H9 (cell line): ENCODE results near the gene IGF2BP2. TPM values are rescaled to one million over a fixed set of nuclear protein-coding genes. Genes with fewer than 3 reads are reported as not detected.

Source experiments
- DNase-seq: peaks from one replicate; pipeline ENCODE4 v3.0.0-alpha.2; 2017
- H2AFZ ChIP-seq: one replicate; pipeline ENCODE4 v1.6.1; 2013; ENCODE audit warnings: mild to moderate bottlenecking, low read length, control low read depth, moderate library complexity
- H2AK5ac ChIP-seq: 2 replicates; pipeline ENCODE4 v1.6.1; 2013; ENCODE audit warnings: low read length, control low read depth, mixed read lengths; ENCODE audit not compliant: insufficient read length
- H2BK120ac ChIP-seq: one replicate; pipeline ENCODE4 v1.6.1; 2013; ENCODE audit warnings: low read depth, mild to moderate bottlenecking, low read length, control low read depth, inconsistent platforms; ENCODE audit not compliant: poor library complexity, severe bottlenecking
- H2BK12ac ChIP-seq: 2 replicates; pipeline ENCODE4 v1.6.1; 2013; ENCODE audit warnings: low read length, control low read depth, mixed read lengths, low read depth; ENCODE audit not compliant: insufficient read length
- H2BK15ac ChIP-seq: 2 replicates; pipeline ENCODE4 v1.6.1; 2013; ENCODE audit warnings: low read depth, low read length, control low read depth
- H2BK20ac ChIP-seq: one replicate; pipeline ENCODE4 v1.6.1; 2013; ENCODE audit warnings: low read depth, mild to moderate bottlenecking, low read length, control low read depth, inconsistent platforms; ENCODE audit not compliant: poor library complexity, severe bottlenecking
- H2BK5ac ChIP-seq: 2 replicates; pipeline ENCODE4 v1.6.1; 2013; ENCODE audit warnings: low read length, control low read depth, mixed read lengths; ENCODE audit not compliant: insufficient read length
- H3K14ac ChIP-seq: 2 replicates; pipeline ENCODE4 v1.6.1; 2013; ENCODE audit warnings: low read length, control low read depth; ENCODE audit not compliant: insufficient read depth
- H3K18ac ChIP-seq: 2 replicates; pipeline ENCODE4 v1.6.1; 2013; ENCODE audit warnings: low read depth, mild to moderate bottlenecking, mixed read lengths, low read length, control low read depth; ENCODE audit not compliant: insufficient read length
- H3K23ac ChIP-seq: 2 replicates; pipeline ENCODE4 v1.6.1; 2013; ENCODE audit warnings: low read length, control low read depth, mixed read lengths, low read depth; ENCODE audit not compliant: insufficient read length
- H3K23me2 ChIP-seq: 2 replicates; pipeline ENCODE4 v1.6.1; 2013; ENCODE audit warnings: low read depth, mild to moderate bottlenecking, mixed read lengths, low read length, control low read depth; ENCODE audit not compliant: insufficient read length, poor library complexity, severe bottlenecking
- H3K27ac ChIP-seq: 2 replicates; pipeline ENCODE4 v1.5.1; 2013; ENCODE audit warnings: low read length, control low read depth, mixed read lengths, low read depth; ENCODE audit not compliant: insufficient read length
- H3K27me3 ChIP-seq: 2 replicates; pipeline ENCODE4 v1.6.1; 2013; ENCODE audit warnings: low read length, control low read depth, inconsistent platforms; ENCODE audit not compliant: insufficient read depth
- H3K4ac ChIP-seq: 2 replicates; pipeline ENCODE4 v1.6.1; 2013; ENCODE audit warnings: low read depth, mild to moderate bottlenecking, control low read depth, inconsistent platforms, low read length, moderate library complexity
- H3K4me1 ChIP-seq: 2 replicates; pipeline ENCODE4 v1.6.1; 2013; ENCODE audit warnings: low read length, control low read depth, inconsistent platforms; ENCODE audit not compliant: insufficient read depth
- H3K4me2 ChIP-seq: 2 replicates; pipeline ENCODE4 v1.6.1; 2013; ENCODE audit warnings: low read length, control low read depth, mixed read lengths; ENCODE audit not compliant: insufficient read length, insufficient read depth
- H3K56ac ChIP-seq: 2 replicates; pipeline ENCODE4 v1.6.1; 2013; ENCODE audit warnings: low read depth, mild to moderate bottlenecking, mixed read lengths, low read length, control low read depth; ENCODE audit not compliant: insufficient read length
- H3K79me1 ChIP-seq: 2 replicates; pipeline ENCODE4 v1.6.1; 2013; ENCODE audit warnings: low read depth, mild to moderate bottlenecking, moderate library complexity, low read length, control low read depth, inconsistent platforms; ENCODE audit not compliant: insufficient read depth, poor library complexity, severe bottlenecking
- H3K79me2 ChIP-seq: 2 replicates; pipeline ENCODE4 v1.6.1; 2013; ENCODE audit warnings: low read length, control low read depth, inconsistent platforms; ENCODE audit not compliant: insufficient read depth
- H3K9ac ChIP-seq: 2 replicates; pipeline ENCODE4 v1.6.1; 2013; ENCODE audit warnings: low read length, control low read depth, mixed read lengths; ENCODE audit not compliant: insufficient read length; ENCODE audit errors: extremely low read depth
- H3K9me3 ChIP-seq: one replicate; pipeline ENCODE4 v1.6.1; 2013; ENCODE audit warnings: low read depth, low read length, inconsistent platforms; ENCODE audit not compliant: control insufficient read depth
- H3T11ph ChIP-seq: one replicate; pipeline ENCODE4 v1.6.1; 2013; ENCODE audit warnings: mild to moderate bottlenecking, low read length, control low read depth, inconsistent platforms
- H4K20me1 ChIP-seq: one replicate; pipeline ENCODE4 v1.6.1; 2013; ENCODE audit not compliant: control insufficient read depth, insufficient read length, insufficient read depth
- H4K5ac ChIP-seq: 2 replicates; pipeline ENCODE4 v1.6.1; 2013; ENCODE audit warnings: low read depth, mild to moderate bottlenecking, mixed read lengths, low read length, control low read depth; ENCODE audit not compliant: insufficient read length
- H4K8ac ChIP-seq: replicated peaks from 2 replicates; pipeline ENCODE4 v1.6.1; 2013; ENCODE audit warnings: low read length, control low read depth, mixed read lengths, low read depth; ENCODE audit not compliant: insufficient read length
- H4K91ac ChIP-seq: 2 replicates; pipeline ENCODE4 v1.6.1; 2013; ENCODE audit warnings: low read depth, mild to moderate bottlenecking, moderate library complexity, mixed read lengths, low read length, control low read depth; ENCODE audit not compliant: insufficient read length
- H3K27ac Mint-ChIP-seq, 3 experiments: 2 replicates in 2 of 3; 3 replicates in 1 of 3; pipeline ENCODE4 v1.8.0; 2020 to 2021; ENCODE audit warnings: mixed read lengths in 3 of 3, mild to moderate bottlenecking in 1 of 3, moderate library complexity in 1 of 3
- H3K27me3 Mint-ChIP-seq: 2 replicates; pipeline ENCODE4 v1.8.0; 2021; ENCODE audit warnings: low read depth, mild to moderate bottlenecking, moderate library complexity, mixed read lengths
- H3K36me3 Mint-ChIP-seq, 3 experiments: 2 replicates in 2 of 3; 3 replicates in 1 of 3; pipeline ENCODE4 v1.8.0; 2020 to 2021; ENCODE audit warnings: low read depth in 3 of 3, mixed read lengths in 3 of 3; ENCODE audit not compliant: insufficient read depth in 1 of 3
- H3K4me1 Mint-ChIP-seq, 2 experiments: 2 replicates each; pipeline ENCODE4 v1.8.0; 2020; ENCODE audit warnings: mixed read lengths in 2 of 2
- H3K4me3 Mint-ChIP-seq, 2 experiments: 2 replicates in 1 of 2; 3 replicates in 1 of 2; pipeline ENCODE4 v1.8.0; 2020 to 2021; ENCODE audit warnings: mild to moderate bottlenecking in 2 of 2, mixed read lengths in 2 of 2, moderate library complexity in 1 of 2
- H3K9me3 Mint-ChIP-seq, 2 experiments: 2 replicates in 1 of 2; 3 replicates in 1 of 2; pipeline ENCODE4 v1.8.0; 2020; ENCODE audit warnings: mild to moderate bottlenecking in 2 of 2, mixed read lengths in 2 of 2, moderate library complexity in 1 of 2
- WGBS: extraction: QIAGEN DNeasy Blood & Tissue Kit; methylation state at CpG from one replicate; pipeline ENCODE4 v1.1.7; 2013; ENCODE audit warnings: missing lambda C conversion rate, low lambda C conversion rate, mixed read lengths; ENCODE audit not compliant: insufficient read length; ENCODE audit errors: extremely low coverage; 5-methylcytosine and 5-hydroxymethylcytosine counted together
- total RNA-seq: library from RNA; stranded (reverse); gene quantifications from 2 replicates; pipeline ENCODE4 v1.2.1, GENCODE V29; 2021
- TF ChIP-seq, protein P1 (sequence below): fragments of 200-600 bp; sonication (generic); conservative IDR thresholded peaks from 3 replicates; pipeline ENCODE4 v1.8.0; 2021; ENCODE audit warnings: antibody characterized with exemption, mild to moderate bottlenecking

Gene IGF2BP2
- total RNA-seq, 1 experiment from 2014 or later = 130 TPM

DNA sequence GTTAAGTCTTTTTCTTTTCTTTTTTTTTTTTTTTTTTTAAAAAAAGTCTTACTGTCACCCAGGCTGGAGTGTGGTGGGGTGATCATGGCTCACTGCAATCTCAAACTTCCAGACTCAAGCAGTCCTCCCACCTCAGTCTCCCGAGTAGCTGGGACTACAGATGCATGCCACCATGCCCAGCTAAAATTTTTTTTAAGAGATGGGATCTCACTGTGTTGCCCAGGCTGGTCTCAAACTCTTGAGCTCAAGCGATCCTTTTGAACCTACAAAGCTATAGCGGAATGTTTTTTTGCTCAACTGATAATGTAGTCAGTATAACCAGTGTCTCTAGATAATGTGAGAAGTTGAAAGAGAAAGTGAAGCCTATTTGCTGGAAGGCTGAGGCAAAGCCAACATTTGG lies 3.9 kb upstream of the IGF2BP2 start:
- Histone ChIP-seq H4K5ac (no peak overlapping the region), H3K79me2 (no peaks in the 10 kb centered on the region; the same call in 1 of the 2 replicates), H3T11ph (no peak overlapping the region), H2BK120ac (no peak overlapping the region), H4K20me1 (no peaks in the 10 kb centered on the region), H3K56ac (no peak overlapping the region), H3K4me2 (no peak overlapping the region), H2BK20ac (no peak overlapping the region), H3K9me3 (peaks cover 21% of the 10 kb centered on the region), H3K4ac (no peak overlapping the region), H3K27me3 (no peaks in the 10 kb centered on the region), H3K14ac (no peak overlapping the region), H3K18ac (no peak overlapping the region), H3K4me1 (peaks cover 4% of the 10 kb centered on the region; the same call in 1 of the 2 replicates), H2AK5ac (no peak overlapping the region), H3K23ac (no peak overlapping the region), H2BK12ac (no peak overlapping the region), H2BK5ac (no peak overlapping the region), H3K79me1 (no peaks in the 10 kb centered on the region), H4K91ac (no peak overlapping the region), H2AFZ (no peak overlapping the region), H3K23me2 (peaks cover 8% of the 10 kb centered on the region), H3K27ac (no peak overlapping the region), H4K8ac (no peak overlapping the region), H3K9ac (no peak overlapping the region), H2BK15ac (no peak overlapping the region)
- TF ChIP-seq, protein P1, sequence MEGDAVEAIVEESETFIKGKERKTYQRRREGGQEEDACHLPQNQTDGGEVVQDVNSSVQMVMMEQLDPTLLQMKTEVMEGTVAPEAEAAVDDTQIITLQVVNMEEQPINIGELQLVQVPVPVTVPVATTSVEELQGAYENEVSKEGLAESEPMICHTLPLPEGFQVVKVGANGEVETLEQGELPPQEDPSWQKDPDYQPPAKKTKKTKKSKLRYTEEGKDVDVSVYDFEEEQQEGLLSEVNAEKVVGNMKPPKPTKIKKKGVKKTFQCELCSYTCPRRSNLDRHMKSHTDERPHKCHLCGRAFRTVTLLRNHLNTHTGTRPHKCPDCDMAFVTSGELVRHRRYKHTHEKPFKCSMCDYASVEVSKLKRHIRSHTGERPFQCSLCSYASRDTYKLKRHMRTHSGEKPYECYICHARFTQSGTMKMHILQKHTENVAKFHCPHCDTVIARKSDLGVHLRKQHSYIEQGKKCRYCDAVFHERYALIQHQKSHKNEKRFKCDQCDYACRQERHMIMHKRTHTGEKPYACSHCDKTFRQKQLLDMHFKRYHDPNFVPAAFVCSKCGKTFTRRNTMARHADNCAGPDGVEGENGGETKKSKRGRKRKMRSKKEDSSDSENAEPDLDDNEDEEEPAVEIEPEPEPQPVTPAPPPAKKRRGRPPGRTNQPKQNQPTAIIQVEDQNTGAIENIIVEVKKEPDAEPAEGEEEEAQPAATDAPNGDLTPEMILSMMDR = no peak
- no CpG with 5 or more reads among the region's 3 CpGs for WGBS
- Mint-ChIP-seq H3K36me3 (peaks cover 52 to 58% (median 58%) of the 10 kb centered on the region in 3 experiments), H3K27ac (no peak overlapping the region), H3K4me1 (peaks cover 8% of the 10 kb centered on the region in 2 experiments), H3K4me3 (no peak overlapping the region), H3K27me3 (peaks cover 36% of the 10 kb centered on the region), H3K9me3 (peaks cover 53 to 61% of the 10 kb centered on the region in 2 experiments)
- no peak for DNase-seq
